GM12892 (cell line): ENCODE data around the gene BCL2A1.

Experiments
- POLR2A ChIP-seq: IDR thresholded peaks from 2 replicates; pipeline ENCODE4 v1.6.1; 2011; ENCODE audit warnings: low read depth, low read length, control low read depth
- POLR2AphosphoS5 ChIP-seq: IDR thresholded peaks from 2 replicates; pipeline ENCODE4 v1.6.1; 2011; ENCODE audit warnings: low read depth, low read length, control low read depth

DNA sequence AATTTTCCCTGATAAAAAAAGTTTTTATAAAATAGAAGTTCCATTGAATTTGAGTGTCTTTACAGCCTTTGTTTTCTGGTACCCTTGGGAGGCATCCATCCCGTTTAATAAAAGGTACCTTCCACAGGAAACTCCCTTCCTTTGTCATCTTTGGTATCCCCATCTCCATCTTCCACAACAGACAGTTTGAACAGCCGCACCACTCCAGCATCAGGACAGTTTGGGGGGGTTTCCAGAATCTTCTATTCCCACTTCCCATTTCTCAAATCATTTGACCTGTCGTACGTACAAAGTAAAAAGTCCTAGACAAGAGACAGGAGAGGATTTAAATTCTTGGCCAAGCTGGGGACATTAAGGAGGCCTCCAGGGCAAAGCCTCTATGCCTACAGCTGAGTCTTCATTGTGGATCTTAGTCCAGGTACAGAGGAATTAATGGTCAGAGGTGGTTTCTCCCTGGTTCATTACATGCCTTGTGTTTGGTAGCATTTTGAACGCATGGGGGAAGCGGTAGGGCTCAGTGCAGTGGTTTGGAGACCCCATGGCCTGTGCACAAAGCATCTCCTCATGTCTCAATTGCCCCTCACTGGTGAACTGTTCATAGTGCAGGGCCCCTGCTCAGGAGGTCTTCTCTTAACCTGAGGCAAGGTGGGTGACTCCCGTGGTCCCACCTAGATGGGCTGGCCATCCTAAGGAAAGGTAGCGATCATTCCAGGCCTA, 19.4 kb upstream of the BCL2A1 start:
- TF ChIP-seq POLR2AphosphoS5 (no peak), POLR2A (no peak)
